AG10803 (cell line): ENCODE results near the gene SPATA3.
"Not testable (repeated sequence)": the region's sequence is repeated elsewhere in the genome, so short reads cannot be mapped to it uniquely, and the experiment has no call there.

Experiments used
- DNase-seq: peaks from one replicate; pipeline ENCODE4 v3.0.0; 2010; ENCODE audit warnings: low read depth
- H3K4me3 ChIP-seq: 2 replicates; pipeline ENCODE4 v1.5.1; 2011; ENCODE audit warnings: mild to moderate bottlenecking, low read length, control low read depth
- TF ChIP-seq, protein P1 (sequence below): conservative IDR thresholded peaks from 2 replicates; pipeline ENCODE4 v1.5.1; 2011; ENCODE audit warnings: mild to moderate bottlenecking, low read length, control low read depth, inconsistent platforms

The SPATA3 gene

DNA sequence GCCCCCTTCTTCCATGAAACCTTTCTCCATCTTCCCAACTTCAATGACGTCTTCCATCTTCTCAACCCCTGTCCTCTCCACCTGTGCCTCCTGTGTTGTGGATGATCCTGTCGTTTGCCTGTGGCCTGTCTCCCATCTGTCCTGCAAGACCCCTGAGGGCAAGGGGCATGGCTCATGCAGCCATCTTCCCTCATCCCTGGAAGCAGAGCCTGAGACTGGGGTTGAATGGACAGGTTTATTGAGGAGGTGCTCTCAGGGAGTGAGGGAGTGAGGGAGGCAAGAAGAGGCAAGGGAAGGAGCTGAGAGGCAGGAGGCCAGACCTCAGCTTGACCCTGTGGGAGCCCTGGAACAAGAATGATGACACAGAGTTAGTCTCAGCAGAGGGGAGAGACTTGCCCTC lies 7.3 kb downstream of the SPATA3 start:
- no peak for DNase-seq

DNA sequence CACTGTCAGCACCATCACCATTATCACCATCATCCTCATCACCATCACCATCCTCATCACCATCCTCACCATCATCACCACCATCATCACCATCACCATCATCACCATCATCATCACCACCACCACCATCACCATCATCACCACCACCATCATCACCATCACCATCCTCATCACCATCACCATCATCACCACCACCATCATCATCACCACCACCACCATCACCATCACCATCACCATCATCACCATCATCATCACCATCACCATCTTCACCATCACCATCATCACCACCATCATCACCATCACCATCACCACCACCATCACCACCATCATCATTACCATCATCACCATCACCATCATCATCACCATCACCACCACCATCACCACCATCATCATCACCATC lies 9.0 kb downstream of the SPATA3 start:
- DNase-seq, H3K4me3 ChIP-seq: not testable (repeated sequence)

More for the DNA sequence above, 7.3 kb downstream of the SPATA3 start:
- TF ChIP-seq, protein P1, sequence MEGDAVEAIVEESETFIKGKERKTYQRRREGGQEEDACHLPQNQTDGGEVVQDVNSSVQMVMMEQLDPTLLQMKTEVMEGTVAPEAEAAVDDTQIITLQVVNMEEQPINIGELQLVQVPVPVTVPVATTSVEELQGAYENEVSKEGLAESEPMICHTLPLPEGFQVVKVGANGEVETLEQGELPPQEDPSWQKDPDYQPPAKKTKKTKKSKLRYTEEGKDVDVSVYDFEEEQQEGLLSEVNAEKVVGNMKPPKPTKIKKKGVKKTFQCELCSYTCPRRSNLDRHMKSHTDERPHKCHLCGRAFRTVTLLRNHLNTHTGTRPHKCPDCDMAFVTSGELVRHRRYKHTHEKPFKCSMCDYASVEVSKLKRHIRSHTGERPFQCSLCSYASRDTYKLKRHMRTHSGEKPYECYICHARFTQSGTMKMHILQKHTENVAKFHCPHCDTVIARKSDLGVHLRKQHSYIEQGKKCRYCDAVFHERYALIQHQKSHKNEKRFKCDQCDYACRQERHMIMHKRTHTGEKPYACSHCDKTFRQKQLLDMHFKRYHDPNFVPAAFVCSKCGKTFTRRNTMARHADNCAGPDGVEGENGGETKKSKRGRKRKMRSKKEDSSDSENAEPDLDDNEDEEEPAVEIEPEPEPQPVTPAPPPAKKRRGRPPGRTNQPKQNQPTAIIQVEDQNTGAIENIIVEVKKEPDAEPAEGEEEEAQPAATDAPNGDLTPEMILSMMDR, result no peak
- H3K4me3 ChIP-seq, result no peak overlapping the region

DNA sequence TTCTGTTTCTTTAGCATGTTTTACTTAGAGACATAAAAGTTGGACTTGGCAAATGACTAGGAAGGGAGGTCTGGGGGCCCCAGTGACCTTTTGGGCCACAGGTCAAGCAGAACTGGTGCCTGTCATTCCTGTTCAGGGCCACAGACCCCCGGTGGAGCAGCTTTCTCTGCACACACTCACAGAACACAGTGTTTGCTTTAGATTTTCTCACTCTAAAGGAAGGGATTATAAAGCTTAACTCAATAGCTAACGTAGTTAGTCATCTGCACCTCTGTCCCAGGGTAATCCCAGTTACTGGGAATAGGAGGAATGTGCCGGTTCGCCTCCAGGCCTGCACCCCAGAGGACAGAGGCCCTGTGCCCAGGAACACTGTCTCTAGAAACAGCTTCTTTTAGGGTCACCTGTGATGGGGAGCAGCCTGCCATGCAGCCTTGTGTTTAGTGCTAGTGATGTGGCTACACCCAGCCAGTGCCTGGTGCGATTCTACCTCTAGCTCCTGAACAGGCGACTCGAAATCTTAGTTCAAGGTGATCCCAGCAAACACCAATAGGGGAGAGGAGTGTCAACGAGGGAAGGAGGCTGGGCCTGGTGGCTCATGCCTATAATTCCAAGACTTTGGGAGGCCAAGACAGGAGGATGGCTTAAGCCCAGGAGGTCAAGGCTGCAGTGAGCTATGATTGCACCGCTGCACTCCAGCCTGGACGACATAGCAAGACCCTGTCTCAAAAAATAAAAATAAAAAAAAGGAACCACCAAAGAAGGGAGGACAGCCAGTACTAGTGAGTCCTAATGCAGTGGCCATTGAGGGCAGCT lies 11.6 kb downstream of the SPATA3 start:
- TF ChIP-seq, protein P1, result no peak
- DNase-seq, result no peak
- H3K4me3 ChIP-seq, result no peak overlapping the region

DNA sequence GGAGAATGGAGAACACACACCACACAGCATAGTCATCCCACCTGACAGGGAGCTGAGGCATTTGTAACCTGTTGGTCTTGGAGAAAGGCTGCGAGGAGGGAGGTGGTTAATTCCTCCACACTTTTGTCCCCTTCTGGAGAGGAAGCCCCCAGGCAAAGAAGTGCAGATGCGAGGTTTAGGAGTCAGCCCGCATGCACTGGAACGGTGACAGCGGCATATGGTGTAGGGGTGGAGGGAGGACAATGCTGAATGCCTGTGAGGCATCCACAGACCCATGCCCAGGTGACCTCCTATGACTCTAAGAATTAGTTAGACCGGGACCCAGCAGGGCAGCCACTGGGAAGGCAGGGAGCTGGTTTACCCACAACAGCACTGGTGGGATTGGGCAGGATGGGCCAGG lies 12.2 kb downstream of the SPATA3 start:
- TF ChIP-seq, protein P1, result no peak
- no peak overlapping the region for H3K4me3 ChIP-seq

DNA sequence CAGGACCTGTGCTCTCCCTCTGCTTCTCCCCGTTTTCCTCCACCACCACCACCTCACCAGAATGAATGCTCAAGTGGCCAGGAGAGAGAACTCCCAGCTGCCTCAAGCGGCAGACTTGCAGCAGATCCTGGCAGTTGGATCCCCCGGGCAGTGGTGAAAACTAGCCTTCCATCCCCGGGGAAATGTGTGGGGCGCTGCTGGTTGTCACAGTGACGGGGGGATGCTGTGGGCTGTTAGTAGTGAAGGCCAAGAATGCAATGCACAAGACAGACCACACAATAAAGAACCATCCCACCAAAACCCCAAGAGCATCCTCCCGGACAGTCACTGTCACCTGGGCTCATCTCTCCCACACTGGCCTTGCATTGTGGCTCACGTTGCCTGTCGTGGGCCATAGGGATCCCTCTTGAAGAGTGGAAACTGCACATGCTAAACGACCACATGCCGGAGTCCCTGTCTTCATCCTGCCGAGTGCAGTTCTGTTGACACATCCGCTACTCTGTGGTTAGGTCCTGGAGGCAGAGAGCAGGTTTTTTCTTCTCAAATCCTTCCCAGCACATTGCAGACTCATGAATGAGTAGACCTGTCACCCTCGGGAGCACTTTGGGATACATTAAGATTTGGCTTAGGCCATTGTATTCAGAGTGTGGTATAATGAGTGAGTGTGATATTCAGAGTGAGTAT lies 13.5 kb downstream of the SPATA3 start:
- H3K4me3 ChIP-seq, result no peak overlapping the region
- TF ChIP-seq, protein P1, result no peak
- DNase-seq, result no peak

More for the DNA sequence above, 12.2 kb downstream of the SPATA3 start:
- no peak for DNase-seq

DNA sequence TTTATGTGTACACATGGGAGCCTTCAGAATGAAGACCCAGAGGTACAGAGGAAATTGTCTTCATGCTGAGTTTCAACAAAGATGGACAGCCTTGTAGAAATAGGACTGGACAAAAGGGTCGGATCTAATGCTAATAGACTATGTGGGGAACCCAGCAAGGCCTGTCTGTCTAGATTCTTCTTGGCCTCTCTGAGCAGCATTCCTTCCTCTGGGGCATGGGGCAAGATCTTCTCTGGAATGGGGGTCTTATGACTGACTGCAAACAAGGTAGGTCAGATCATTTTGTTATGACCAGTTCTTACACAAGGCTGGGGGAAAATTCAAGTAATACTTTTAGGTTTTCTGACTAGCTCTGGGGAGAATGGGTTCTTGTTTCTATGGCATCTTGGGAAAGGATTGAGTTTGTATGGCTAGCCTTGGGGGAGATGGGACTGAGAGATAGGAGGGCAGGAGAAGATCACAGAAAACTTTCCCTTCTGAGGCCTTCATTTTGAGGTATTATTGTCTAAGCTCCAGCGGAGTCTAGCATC lies 14.3 kb downstream of the SPATA3 start:
- no peak overlapping the region for H3K4me3 ChIP-seq

DNA sequence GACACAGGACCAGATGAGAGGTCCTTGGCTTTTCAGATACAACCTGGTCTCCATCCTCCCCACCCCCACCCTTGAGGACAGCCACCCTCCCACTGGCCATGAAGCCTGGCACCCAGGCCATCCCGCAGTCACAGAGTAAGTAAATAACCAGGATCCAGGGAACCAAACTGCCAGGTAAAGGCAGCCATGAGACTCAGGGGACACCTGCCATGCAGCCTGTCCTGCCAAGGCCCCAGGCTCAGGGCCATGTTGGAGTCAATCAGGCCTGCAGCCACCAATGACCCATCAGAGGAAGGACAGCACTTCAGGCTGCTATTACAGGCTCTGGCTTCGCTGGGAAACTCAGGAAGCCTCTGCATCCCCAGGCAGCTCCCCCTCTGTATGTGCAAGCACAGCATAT lies 15.6 kb downstream of the SPATA3 start:
- TF ChIP-seq, protein P1, result no peak
- no peak overlapping the region for H3K4me3 ChIP-seq
- DNase-seq, result no peak

More for the DNA sequence above, 14.3 kb downstream of the SPATA3 start:
- TF ChIP-seq, protein P1, result no peak
- no peak for DNase-seq
